Activated CD4-positive, alpha-beta T cell treated with anti-CD3 and anti-CD28 coated beads for 36 hours (primary cell): ENCODE results near the gene PRUNE1. TPM values are rescaled to one million over a fixed set of nuclear protein-coding genes. Genes with fewer than 3 reads are reported as not detected.
A peak's percentile ranks its signal among the peaks of the same experiment; 100 is the strongest.

Experiments
- ATAC-seq: fragments of 200-7000 bp; cut with Tn5 transposase; one replicate; pipeline ENCODE4 v1.10.0; 2021; ENCODE audit warnings: mild to moderate bottlenecking, moderate library complexity
- CTCF ChIA-PET: fragments of 350-600 bp; sonication (Branson Sonifier 250); formaldehyde crosslinking; loops from one replicate; lab custom pipeline; 2021; ENCODE audit warnings: antibody characterized with exemption; lab: Charles Lee
- POLR2A ChIA-PET: fragments of 350-600 bp; sonication (Branson Sonifier 250); formaldehyde crosslinking; loops from one replicate; lab custom pipeline; 2021; ENCODE audit warnings: antibody characterized with exemption, inconsistent platforms; lab: Charles Lee
- DNase-seq: peaks from one replicate; pipeline ENCODE4 v3.0.0-alpha.2; 2020
- H3K27ac Mint-ChIP-seq: one replicate; pipeline ENCODE4 v1.8.0; 2021; ENCODE audit warnings: mixed read lengths
- H3K27me3 Mint-ChIP-seq: one replicate; pipeline ENCODE4 v1.8.0; 2021; ENCODE audit warnings: mixed read lengths
- H3K36me3 Mint-ChIP-seq: one replicate; pipeline ENCODE4 v1.8.0; 2021; ENCODE audit warnings: low read depth, mixed read lengths
- H3K4me1 Mint-ChIP-seq: one replicate; pipeline ENCODE4 v1.8.0; 2021; ENCODE audit warnings: mixed read lengths
- H3K4me3 Mint-ChIP-seq: one replicate; pipeline ENCODE4 v1.8.0; 2021; ENCODE audit warnings: mild to moderate bottlenecking, moderate library complexity, mixed read lengths
- H3K9me3 Mint-ChIP-seq: one replicate; pipeline ENCODE4 v1.8.0; 2021; ENCODE audit warnings: low read depth, mixed read lengths
- intact Hi-C, 2 experiments: fragments of 100-400 bp; cut with DNase I in 1 of 2; cut with micrococcal nuclease in 1 of 2; formaldehyde crosslinking; loops; one replicate each; pipeline versions ENCODE4 v1.14.2 to v1.15.1; 2022 to 2024; cut with DNase I, micrococcal nuclease
- total RNA-seq, 2 experiments: library from RNA; stranded (reverse); gene quantifications; one replicate each; pipeline ENCODE4 v1.2.3, GENCODE V29; 2021

PRUNE1 gene
- total RNA-seq, 2 experiments from 2014 or later, result 13.6 to 18.6 TPM

GRCh38 chr1:151024540-151025146 is 16.4 kb downstream of the PRUNE1 start:
- Mint-ChIP-seq H3K27me3 (no peaks in the 10 kb centered on the region), H3K4me3 (peak overlapping the region; percentile 30), H3K4me1 (peaks cover 5% of the 10 kb centered on the region), H3K27ac (peak overlapping the region; percentile 65), H3K36me3 (peaks cover 26% of the 10 kb centered on the region), H3K9me3 (no peaks in the 10 kb centered on the region)
- intact Hi-C loops, result loop anchor here (1.0 to 5.0 kb wide), 6 partner anchors 32 to 132 kb away; partner anchors contain the start of genes GABPB2 (in 2 of the 2), TNFAIP8L2 (in 2 of the 2) and CDC42SE1 (in 1 of the 2)
- ChIA-PET POLR2A (interaction anchor here (0.6 kb wide), 1 partner anchor 150 kb away, joined by 3 read pairs; no protein-coding TSS in a partner anchor), CTCF (interaction anchor here (0.5 to 3.1 kb wide), 27 partner anchors 12 to 1060 kb away, joined by 3 to 19 read pairs (median 5); partner anchors contain the start of genes BNIPL, C1orf56, CDC42SE1 and MINDY1)
- ATAC-seq, result peak; percentile 100
- peak; percentile 91 for DNase-seq

DNA sequence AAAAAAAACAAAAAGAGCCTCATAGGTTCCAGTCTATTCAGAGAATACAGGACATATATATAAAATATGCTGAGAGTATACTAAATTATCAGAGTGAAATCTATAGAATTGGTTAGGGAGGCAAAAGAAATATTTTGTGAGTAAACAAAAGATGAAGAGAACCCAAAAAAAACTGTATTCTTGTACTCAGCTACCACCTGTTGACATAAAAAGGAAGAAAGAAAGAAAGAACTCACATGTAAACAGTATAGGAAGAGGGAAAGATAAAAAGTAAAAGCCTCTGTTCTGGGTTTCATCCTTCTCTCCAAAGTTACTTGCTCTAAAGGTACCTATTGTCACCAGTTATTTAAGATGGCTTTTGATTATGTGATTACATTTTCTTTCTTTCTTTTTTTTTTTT is 18.2 kb downstream of the PRUNE1 start:
- intact Hi-C loops, result no loop called here
- ChIA-PET POLR2A (no interaction called here), CTCF (interaction anchor here (0.7 to 3.1 kb wide), 5 partner anchors 9 to 73 kb away, joined by 3 to 13 read pairs (median 3); partner anchors contain the start of gene MINDY1)
- no peaks in the 10 kb centered on the region for H3K27me3 Mint-ChIP-seq
- DNase-seq, result no peak
- H3K27ac Mint-ChIP-seq, result no peak overlapping the region
- H3K4me1 Mint-ChIP-seq, result peaks cover 5% of the 10 kb centered on the region
- H3K36me3 Mint-ChIP-seq, result peaks cover 29% of the 10 kb centered on the region
- no peak overlapping the region for H3K4me3 Mint-ChIP-seq
- H3K9me3 Mint-ChIP-seq, result no peaks in the 10 kb centered on the region
- no peak for ATAC-seq

DNA sequence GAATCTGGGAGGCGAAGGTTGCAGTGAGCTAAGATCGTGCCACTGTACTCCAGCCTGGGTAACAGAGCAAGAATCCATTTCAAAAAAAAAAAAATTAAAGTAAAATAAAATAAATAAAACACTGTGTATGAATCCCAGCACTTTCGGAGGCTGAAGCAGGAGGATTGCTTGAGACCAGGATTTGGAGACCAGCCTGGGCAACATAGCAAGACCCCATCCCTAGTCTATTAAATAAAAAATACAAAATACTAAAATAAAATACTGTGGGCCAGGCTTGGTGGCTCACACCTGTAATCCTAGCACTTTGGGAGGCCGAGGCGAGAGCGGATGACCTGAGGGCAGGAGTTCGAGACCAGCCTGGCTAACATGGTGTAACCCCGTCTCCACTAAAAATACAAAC is 23.9 kb downstream of the PRUNE1 start:
- peaks cover 3% of the 10 kb centered on the region for H3K4me1 Mint-ChIP-seq
- no peak for ATAC-seq
- POLR2A ChIA-PET, result no interaction called here
- CTCF ChIA-PET, result interaction anchor here (1.9 kb wide), 1 partner anchor 16 kb away, joined by 11 read pairs; the partner anchor contains the start of gene C1orf56
- H3K27ac Mint-ChIP-seq, result no peak overlapping the region
- intact Hi-C loops, result no loop called here
- H3K4me3 Mint-ChIP-seq, result no peak overlapping the region
- no peaks in the 10 kb centered on the region for H3K27me3 Mint-ChIP-seq
- DNase-seq, result no peak
- H3K36me3 Mint-ChIP-seq, result peaks cover 38% of the 10 kb centered on the region
- no peaks in the 10 kb centered on the region for H3K9me3 Mint-ChIP-seq

- H3K27me3 Mint-ChIP-seq, result no peaks in the 10 kb centered on the region
- ATAC-seq (no peak), DNase-seq (no peak)
- no peak overlapping the region for H3K27ac Mint-ChIP-seq
- POLR2A ChIA-PET, result no interaction called here
- H3K4me1 Mint-ChIP-seq, result peaks cover 3% of the 10 kb centered on the region
- no peak overlapping the region for H3K4me3 Mint-ChIP-seq
- CTCF ChIA-PET, result interaction anchor here (0.5 to 1.4 kb wide), 2 partner anchors 13 to 502 kb away, joined by 3 to 7 read pairs; partner anchors contain the start of gene C1orf56
- intact Hi-C loops, result no loop called here
- H3K9me3 Mint-ChIP-seq, result no peaks in the 10 kb centered on the region
- H3K36me3 Mint-ChIP-seq, result peaks cover 24% of the 10 kb centered on the region
Measured at GRCh38 chr1:151035167-151035566, 26.9 kb downstream of the PRUNE1 start.

- H3K27ac Mint-ChIP-seq, result no peak within 1 kb of the TSS
- H3K27me3 Mint-ChIP-seq, result no peaks in the 10 kb centered on the region
- no peak for DNase-seq
- ChIA-PET CTCF (interaction anchor here (0.7 to 1.2 kb wide), 4 partner anchors 11 to 312 kb away, joined by 3 to 4 read pairs (median 3); partner anchors contain the start of gene C1orf56), POLR2A (interaction anchor here (0.5 to 0.6 kb wide), 2 partner anchors 261 to 403 kb away, joined by 3 to 4 read pairs; no protein-coding TSS in a partner anchor)
- peaks cover 3% of the 10 kb centered on the region for H3K4me1 Mint-ChIP-seq
- peaks cover 22% of the 10 kb centered on the region for H3K36me3 Mint-ChIP-seq
- intact Hi-C loops, result no loop called here
- H3K9me3 Mint-ChIP-seq, result no peaks in the 10 kb centered on the region
- no peak within 1 kb of the TSS for H3K4me3 Mint-ChIP-seq
- no peak for ATAC-seq
Measured at GRCh38 chr1:151036356-151036755, 28.1 kb downstream of the PRUNE1 start, which contains the start of gene BNIPL. Gene BNIPL (plus strand): TSS chr1:151036586. CDS start chr1:151036726, 140 bp downstream.

GRCh38 chr1:151037032-151037431 is 28.8 kb downstream of the PRUNE1 start:
- intact Hi-C loops, result no loop called here

DNA sequence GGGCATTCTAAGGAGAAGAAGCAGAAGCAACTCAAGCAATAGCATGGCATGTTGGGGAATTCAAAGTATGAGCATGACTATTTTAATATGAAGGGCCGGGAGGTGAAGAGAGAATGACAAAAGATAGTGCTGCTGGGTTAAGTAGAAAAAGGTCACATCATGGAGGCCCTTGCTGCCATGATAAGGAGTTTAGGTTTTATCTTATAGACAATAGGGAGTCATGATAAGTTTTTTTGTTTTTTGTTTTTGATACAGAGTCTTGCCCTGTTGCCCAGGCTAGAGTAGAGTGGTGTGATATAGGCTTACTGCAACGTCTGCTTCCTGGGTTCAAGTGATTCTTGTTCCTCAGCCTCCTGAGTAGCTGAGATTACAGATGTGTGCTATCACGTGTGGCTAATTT is 31.3 kb downstream of the PRUNE1 start:
- ChIA-PET POLR2A (no interaction called here), CTCF (interaction anchor here (0.6 kb wide), 2 partner anchors 229 to 639 kb away, joined by 3 to 4 read pairs; no protein-coding TSS in a partner anchor)
- Mint-ChIP-seq H3K27ac (no peak overlapping the region), H3K4me1 (peaks cover 9% of the 10 kb centered on the region), H3K36me3 (peaks cover 13% of the 10 kb centered on the region), H3K9me3 (no peaks in the 10 kb centered on the region), H3K27me3 (no peaks in the 10 kb centered on the region), H3K4me3 (no peak overlapping the region)
- intact Hi-C loops, result no loop called here
- no peak for ATAC-seq
- no peak for DNase-seq

More at GRCh38 chr1:151037032-151037431, 28.8 kb downstream of the PRUNE1 start:
- ChIA-PET POLR2A (interaction anchor here (0.5 to 0.6 kb wide), 2 partner anchors 260 to 402 kb away, joined by 3 to 4 read pairs; no protein-coding TSS in a partner anchor), CTCF (interaction anchor here (0.7 to 1.2 kb wide), 4 partner anchors 10 to 311 kb away, joined by 3 to 4 read pairs (median 3); partner anchors contain the start of gene C1orf56)
- Mint-ChIP-seq H3K27ac (no peak overlapping the region), H3K4me3 (no peak overlapping the region), H3K4me1 (peaks cover 3% of the 10 kb centered on the region), H3K36me3 (peaks cover 20% of the 10 kb centered on the region), H3K9me3 (no peaks in the 10 kb centered on the region), H3K27me3 (no peaks in the 10 kb centered on the region)
- ATAC-seq (no peak), DNase-seq (no peak)

DNA sequence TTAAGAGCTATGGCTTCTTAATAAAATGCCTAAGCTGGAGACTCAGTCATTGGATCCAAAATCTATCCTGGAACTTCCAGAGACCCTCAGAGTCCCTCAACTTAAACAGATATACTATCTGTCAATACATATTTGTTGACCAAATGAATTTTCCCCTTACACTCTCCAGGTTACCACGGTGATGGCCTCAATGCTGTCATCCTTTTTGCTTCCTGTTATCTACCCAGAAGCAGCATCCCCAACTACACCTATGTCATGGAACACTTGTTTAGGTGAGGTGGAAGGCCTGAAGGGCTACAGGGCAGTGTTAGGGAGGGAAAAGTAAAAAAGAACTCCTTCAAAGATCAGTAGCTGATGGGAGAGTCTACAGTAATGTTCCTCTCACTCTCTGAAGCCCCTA is 34.9 kb downstream of the PRUNE1 start:
- Mint-ChIP-seq H3K27me3 (no peaks in the 10 kb centered on the region), H3K4me3 (no peak overlapping the region), H3K9me3 (no peaks in the 10 kb centered on the region), H3K27ac (no peak overlapping the region), H3K36me3 (peaks cover 2% of the 10 kb centered on the region), H3K4me1 (peaks cover 24% of the 10 kb centered on the region)
- ATAC-seq, result no peak
- intact Hi-C loops, result no loop called here
- ChIA-PET CTCF (interaction anchor here (0.6 to 2.6 kb wide), 7 partner anchors 17 to 298 kb away, joined by 3 to 13 read pairs (median 3); partner anchors contain the start of gene MLLT11), POLR2A (no interaction called here)
- no peak for DNase-seq

DNA sequence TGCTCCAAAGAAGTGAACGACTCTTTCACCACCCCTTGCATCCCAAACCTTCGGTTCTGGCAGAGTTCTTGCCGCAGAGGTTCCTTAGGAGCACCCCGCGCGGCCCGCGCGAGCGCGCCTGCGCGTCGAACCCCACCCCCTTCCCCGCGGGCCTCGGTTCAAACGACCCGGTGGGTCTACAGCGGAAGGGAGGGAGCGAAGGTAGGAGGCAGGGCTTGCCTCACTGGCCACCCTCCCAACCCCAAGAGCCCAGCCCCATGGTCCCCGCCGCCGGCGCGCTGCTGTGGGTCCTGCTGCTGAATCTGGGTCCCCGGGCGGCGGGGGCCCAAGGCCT is 39.3 kb downstream of the PRUNE1 start, which contains the start of gene C1orf56:
Gene C1orf56 (plus strand): TSS at position 161 of the 334 bp plus-strand sequence. CDS start 97 bp downstream, at position 258.
- intact Hi-C loops, result no loop called here
- CTCF ChIA-PET, result interaction anchor here (0.8 to 3.2 kb wide), 16 partner anchors 8 to 84 kb away, joined by 3 to 34 read pairs (median 4); partner anchors contain the start of genes ANXA9, BNIPL, CDC42SE1 and MINDY1
- peaks cover 22% of the 10 kb centered on the region for H3K36me3 Mint-ChIP-seq
- no peaks in the 10 kb centered on the region for H3K27me3 Mint-ChIP-seq
- peak; percentile 70 for DNase-seq
- peak; percentile 55 for ATAC-seq
- peak within 1 kb of the TSS; percentile 84 for H3K4me3 Mint-ChIP-seq
- no peaks in the 10 kb centered on the region for H3K9me3 Mint-ChIP-seq
- H3K4me1 Mint-ChIP-seq, result peaks cover 54% of the 10 kb centered on the region
- POLR2A ChIA-PET, result interaction anchor here (0.9 to 1.9 kb wide), 4 partner anchors 10 to 234 kb away, joined by 3 to 6 read pairs (median 4); partner anchors contain the start of genes CDC42SE1, MLLT11 and TNFAIP8L2
- peak within 1 kb of the TSS; percentile 86 for H3K27ac Mint-ChIP-seq

DNA sequence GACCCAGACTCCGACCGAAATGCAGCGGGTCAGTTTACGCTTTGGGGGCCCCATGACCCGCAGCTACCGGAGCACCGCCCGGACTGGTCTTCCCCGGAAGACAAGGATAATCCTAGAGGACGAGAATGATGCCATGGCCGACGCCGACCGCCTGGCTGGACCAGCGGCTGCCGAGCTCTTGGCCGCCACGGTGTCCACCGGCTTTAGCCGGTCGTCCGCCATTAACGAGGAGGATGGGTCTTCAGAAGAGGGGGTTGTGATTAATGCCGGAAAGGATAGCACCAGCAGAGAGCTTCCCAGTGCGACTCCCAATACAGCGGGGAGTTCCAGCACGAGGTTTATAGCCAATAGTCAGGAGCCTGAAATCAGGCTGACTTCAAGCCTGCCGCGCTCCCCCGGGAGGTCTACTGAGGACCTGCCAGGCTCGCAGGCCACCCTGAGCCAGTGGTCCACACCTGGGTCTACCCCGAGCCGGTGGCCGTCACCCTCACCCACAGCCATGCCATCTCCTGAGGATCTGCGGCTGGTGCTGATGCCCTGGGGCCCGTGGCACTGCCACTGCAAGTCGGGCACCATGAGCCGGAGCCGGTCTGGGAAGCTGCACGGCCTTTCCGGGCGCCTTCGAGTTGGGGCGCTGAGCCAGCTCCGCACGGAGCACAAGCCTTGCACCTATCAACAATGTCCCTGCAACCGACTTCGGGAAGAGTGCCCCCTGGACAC is 39.8 kb downstream of the PRUNE1 start:
- H3K4me1 Mint-ChIP-seq, result peaks cover 55% of the 10 kb centered on the region

More for the DNA sequence above, 39.8 kb downstream of the PRUNE1 start:
- DNase-seq (peak; percentile 75), ATAC-seq (peak; percentile 80)
- intact Hi-C loops, result loop anchor here (1.0 to 2.0 kb wide), 3 partner anchors 9 to 39 kb away; partner anchors contain the start of genes CDC42SE1 (in 1 of the 2) and PRUNE1 (in 1 of the 2)
- Mint-ChIP-seq H3K4me3 (peak overlapping the region; percentile 84), H3K27me3 (no peaks in the 10 kb centered on the region), H3K36me3 (peaks cover 26% of the 10 kb centered on the region), H3K9me3 (no peaks in the 10 kb centered on the region), H3K27ac (peak overlapping the region; percentile 86)
- ChIA-PET CTCF (interaction anchor here (0.8 to 3.2 kb wide), 17 partner anchors 8 to 365 kb away, joined by 3 to 34 read pairs (median 4); partner anchors contain the start of genes ANXA9, BNIPL, CDC42SE1 and MINDY1), POLR2A (interaction anchor here (0.9 to 1.9 kb wide), 4 partner anchors 10 to 233 kb away, joined by 3 to 6 read pairs (median 4); partner anchors contain the start of genes CDC42SE1, MLLT11 and TNFAIP8L2)
